ENCODE measurements around the gene SLC29A3.

Gene SLC29A3

DNA sequence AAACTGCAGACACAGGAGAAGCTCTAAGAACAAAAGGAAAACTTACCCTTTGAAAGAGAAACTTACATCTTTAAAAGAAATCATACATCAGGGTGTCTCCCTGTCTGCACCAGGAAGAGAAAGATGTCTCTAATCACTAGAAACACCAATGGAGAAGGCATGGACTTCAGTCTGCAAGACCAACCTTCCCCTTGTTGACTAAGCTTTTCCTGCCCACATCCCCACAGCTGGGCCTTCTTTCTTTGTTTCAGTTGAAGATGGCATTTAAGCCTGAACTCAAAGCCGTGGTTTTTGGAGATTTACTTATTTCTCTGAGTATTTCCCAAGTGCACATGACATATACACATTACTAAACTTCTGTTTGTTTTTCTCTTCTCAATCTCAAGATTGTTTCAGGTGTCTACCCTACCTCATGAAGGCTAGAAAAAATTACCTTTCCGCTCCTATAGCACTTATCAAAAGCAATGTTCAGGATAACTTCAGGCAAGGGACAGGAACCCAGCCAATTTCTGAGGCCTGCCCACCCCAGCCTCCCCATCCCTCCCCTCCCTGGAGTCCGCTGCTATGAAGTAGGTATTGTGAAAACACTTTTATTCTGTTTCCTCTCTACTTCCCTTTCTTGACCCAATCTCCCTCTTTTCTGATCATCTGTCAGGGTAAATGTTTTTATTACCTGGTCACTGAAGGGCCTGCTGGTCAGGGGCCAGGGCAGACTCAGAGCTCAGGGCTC lies 2.8 kb upstream of the SLC29A3 start:
- TF ChIP-seq GATA2 (IDR thresholded peaks at IDR 0.05; ENCODE audit: low read depth, low read length) = no peak
- no peak for TF ChIP-seq GATA3 (IDR thresholded peaks at IDR 0.05; ENCODE audit: low read depth, low read length)

DNA sequence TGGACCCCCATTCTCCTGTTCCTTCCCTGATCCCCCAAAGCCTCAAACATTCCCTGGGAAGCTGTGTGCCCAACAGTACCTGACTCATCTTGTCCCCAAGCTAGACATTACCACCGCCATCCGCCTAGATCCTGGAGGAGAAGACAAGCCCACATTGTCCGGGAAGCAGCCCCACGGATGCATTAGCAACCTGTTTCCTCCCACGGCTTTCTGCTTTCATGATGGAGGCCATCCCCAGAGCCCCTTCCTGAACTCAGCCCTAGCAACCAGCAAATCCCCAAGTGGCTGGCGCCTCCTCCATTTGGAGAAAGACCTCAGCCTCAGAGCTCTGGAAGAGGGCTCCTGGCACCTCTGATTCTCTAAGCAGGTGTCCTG lies 2.3 kb upstream of the SLC29A3 start:
- no peak for TF ChIP-seq GATA2 (IDR thresholded peaks at IDR 0.05; ENCODE audit: low read depth, low read length)
- TF ChIP-seq GATA3 (IDR thresholded peaks at IDR 0.05; ENCODE audit: low read depth, low read length) = no peak

DNA sequence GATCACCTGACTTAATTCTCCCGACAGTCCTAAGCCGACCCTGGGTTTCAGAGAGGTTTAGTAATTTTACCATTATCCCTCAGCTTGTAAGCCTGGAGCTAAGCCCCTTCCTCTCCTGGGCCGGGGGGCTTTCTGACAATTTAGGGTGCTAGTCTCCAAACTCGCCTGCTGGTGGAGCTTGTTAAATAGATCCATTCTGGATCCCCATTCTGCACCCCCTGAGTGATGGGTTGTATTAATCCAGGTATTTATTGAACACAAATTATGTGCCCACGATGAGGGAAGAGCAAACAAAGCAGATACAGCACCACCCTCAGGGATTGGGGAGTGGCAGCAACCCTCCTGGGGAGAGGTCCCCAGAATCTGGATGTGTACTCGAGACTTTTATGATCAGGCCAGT lies 1.3 kb upstream of the SLC29A3 start:
- no peak for TF ChIP-seq GATA2 (IDR thresholded peaks at IDR 0.05; ENCODE audit: low read depth, low read length)

DNA sequence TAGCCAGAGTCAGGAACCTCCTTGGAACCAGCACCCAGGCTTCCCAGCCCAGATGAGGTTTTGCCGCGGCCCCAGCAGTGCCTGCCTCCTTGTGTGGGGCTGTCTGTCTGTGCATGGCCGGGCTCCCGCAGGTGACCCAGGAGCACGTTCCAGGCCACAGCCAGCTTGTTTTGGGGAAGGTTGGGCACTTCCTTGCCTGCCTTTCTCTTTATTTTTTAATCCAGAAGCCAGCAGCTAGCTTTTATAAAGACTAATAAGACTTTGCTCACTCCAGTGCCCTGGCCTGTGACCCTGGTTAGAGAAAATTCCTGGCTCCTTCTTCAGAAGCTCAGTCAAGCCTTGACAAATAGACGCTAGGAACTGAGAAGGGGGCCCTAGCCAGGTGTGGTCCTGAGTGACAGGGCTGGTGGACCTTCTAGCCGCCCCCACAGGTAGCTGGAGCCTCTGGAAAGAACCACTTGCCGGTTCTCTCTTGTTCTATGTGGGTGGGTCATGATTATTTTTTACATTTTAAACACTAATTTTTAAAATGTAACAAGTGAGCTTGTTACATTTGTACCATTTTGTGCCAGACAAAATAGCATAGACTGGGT lies 837 bp downstream of the SLC29A3 start:
- TF ChIP-seq GATA3 (IDR thresholded peaks at IDR 0.05; ENCODE audit: low read depth, low read length) = no peak
- TF ChIP-seq GATA2 (IDR thresholded peaks at IDR 0.05; ENCODE audit: low read depth, low read length) = no peak

DNA sequence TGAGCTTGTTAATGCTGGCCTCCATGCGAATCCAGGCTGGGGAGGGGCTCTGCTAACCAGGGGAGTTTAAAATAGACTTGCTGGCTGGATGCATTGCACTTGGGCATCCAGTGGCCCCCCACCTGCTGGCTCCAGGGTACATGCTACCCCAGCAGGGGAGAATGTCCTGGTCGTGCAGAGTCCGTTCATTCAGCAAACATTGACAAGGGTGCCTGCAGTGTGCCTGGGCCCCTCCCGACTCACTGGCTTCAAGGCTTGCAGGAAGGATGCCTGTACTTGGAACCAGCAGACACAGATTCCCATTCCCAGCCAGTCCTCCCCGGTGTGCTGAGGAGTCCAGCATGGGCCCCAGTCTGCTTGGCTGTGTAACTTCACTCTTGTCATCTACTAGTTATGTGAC lies 1.5 kb downstream of the SLC29A3 start:
- TF ChIP-seq GATA3 (IDR thresholded peaks at IDR 0.05; ENCODE audit: low read depth, low read length) (no peak), GATA2 (IDR thresholded peaks at IDR 0.05; ENCODE audit: low read depth, low read length) (no peak)

DNA sequence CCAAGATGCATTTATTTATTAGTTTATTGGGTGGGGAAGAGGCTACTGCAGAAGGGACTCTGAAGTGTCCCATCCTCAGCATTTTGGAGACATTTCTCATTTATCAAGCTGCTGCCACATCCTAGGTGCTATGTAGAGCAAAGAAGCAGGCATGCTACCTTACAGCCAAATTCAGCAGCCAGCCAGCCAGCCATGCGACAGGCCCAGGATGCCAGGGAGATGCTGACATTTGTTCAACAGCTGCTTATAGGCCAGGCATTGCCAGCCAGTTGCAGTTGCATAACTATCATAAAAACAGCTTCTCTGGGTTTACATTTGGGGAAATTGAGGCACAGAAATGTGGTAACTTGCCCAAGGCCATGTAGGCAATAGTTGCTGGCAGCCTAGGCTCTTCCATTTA lies 2.3 kb downstream of the SLC29A3 start:
- no peak for TF ChIP-seq GATA2 (IDR thresholded peaks at IDR 0.05; ENCODE audit: low read depth, low read length)
- TF ChIP-seq GATA3 (IDR thresholded peaks at IDR 0.05; ENCODE audit: low read depth, low read length) = no peak

DNA sequence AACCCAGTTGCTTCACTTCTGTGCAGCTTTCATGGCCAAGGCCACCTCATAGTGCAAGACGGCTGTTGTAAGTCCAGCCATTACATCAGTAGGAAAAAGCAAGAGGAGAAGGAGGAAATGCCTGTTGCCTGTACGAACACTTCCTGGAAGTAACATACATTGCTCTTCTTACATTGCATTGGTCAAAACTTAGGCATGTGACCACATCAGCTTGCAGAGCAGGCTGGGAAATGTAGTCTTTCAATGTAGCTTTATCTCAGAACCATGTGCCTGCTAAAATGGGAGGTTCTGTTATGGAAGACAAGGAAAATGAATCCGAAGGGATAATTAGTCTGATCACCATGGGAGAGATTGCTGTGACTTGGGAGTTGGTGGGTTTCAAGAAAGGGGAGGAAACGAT lies 4.3 kb downstream of the SLC29A3 start:
- TF ChIP-seq GATA2 (IDR thresholded peaks at IDR 0.05; ENCODE audit: low read depth, low read length) (no peak), GATA3 (IDR thresholded peaks at IDR 0.05; ENCODE audit: low read depth, low read length) (no peak)

DNA sequence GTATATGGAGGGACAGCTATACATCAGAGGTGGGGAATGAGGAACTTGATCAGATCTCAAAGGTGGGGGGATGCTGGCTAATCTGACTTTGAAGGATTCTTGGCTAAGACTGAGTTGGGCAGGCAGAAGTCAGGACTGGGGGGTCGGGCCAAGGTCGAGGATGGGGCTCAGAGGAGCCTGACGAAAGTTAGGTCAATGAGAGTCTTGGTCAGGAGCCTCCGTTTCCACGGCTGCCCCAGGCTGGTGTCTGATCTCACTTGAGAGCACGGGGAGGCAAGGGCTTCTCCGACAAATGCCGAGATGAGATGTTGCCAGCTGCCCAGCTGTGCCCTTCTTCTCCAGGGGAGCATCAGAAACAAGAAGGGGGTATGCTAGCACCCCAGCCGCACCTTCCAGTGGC lies 5.7 kb downstream of the SLC29A3 start:
- TF ChIP-seq GATA3 (IDR thresholded peaks at IDR 0.05; ENCODE audit: low read depth, low read length) = no peak

DNA sequence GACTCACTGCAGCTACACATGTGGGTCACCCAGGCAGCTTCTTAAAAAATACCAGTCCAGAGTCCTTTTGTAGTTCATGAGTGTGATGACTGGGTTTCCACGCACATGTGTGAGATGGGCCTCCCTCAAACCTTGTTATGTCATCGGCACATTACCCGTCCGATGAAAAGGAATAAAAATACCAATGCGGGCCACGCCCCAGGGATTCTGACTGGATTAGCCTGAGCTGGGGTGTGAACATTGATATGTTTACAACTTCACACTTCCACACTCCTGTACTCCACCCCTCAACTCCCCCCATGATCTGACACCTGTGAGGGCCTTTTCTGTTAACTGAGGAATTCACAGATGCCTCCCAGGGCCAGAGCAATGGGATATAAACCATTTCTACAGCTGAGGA lies 6.2 kb downstream of the SLC29A3 start:
- TF ChIP-seq GATA3 (IDR thresholded peaks at IDR 0.05; ENCODE audit: low read depth, low read length) (no peak), GATA2 (IDR thresholded peaks at IDR 0.05; ENCODE audit: low read depth, low read length) (no peak)

DNA sequence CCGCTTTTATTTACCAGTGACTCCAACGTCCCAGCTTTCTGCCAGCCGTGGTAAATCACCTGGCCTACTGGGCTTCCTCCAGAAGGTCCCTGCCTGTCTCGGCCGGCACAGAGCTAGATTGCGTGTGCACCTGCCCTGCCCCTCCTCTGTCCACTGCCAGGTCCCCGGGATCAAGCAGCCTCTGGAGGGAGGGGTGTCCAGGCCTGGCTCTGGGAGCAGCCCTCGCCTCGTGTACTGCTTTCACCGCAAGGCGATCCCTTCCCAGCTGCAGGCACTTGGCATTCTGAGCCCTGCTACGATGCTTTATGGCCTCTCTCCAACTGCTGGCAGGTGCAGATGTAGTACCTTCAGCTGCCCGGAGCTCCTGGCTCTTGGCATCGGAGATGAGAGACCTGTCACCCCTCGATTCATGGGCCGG lies 7.4 kb downstream of the SLC29A3 start:
- TF ChIP-seq GATA2 (IDR thresholded peaks at IDR 0.05; ENCODE audit: low read depth, low read length) = no peak
- no peak for TF ChIP-seq GATA3 (IDR thresholded peaks at IDR 0.05; ENCODE audit: low read depth, low read length)

DNA sequence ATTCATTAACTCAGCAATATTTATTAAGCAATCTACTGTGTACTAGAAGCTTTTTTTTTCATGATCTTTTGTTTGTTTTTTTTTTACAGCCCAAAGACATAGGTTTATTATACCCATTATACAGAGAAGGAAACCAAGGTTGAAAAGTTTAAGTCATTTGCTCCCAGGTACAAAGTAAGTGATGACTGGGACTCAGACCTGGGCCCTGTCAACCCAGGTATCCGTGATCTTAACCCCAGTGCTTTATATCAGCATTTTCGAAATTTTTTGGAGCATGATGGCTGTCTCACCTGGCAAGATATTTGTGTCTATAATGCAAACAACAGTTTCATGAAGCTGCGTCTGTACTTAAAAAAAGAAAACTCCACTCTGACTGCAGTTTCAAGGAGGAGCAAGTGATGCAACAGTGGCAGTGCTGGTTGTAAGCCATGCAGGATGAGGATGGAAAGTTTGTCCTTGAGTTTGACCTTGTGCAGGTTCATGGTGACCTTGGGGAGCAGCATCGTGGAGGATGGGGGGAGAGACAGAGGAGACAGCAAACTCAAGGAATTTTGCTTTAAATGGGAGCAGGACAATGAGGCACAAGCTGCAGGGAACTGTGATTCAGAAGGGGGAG lies 11.8 kb downstream of the SLC29A3 start:
- no peak for TF ChIP-seq GATA3 (IDR thresholded peaks at IDR 0.05; ENCODE audit: low read depth, low read length)
- TF ChIP-seq GATA2 (IDR thresholded peaks at IDR 0.05; ENCODE audit: low read depth, low read length) = no peak

DNA sequence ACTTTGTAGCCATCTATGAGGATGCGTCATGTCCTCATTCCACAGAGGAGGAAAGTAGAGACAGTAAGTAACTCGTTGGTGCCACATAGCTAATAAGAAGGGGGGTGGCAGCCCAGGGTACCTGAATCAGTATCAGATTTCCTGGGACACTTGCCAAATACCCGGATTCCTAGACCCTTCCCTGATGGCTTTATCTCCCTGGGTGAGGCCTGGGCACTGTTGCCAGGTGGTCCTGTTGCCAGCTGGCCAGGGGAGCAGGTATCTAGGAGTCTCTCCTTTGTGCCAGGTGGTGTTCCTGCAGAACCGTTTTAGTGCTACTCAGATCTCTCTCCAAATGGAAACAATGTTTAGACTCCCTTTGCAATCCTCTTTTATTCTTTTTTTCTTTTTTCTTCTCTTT lies 12.7 kb downstream of the SLC29A3 start:
- TF ChIP-seq GATA3 (IDR thresholded peaks at IDR 0.05; ENCODE audit: low read depth, low read length) = no peak
- no peak for TF ChIP-seq GATA2 (IDR thresholded peaks at IDR 0.05; ENCODE audit: low read depth, low read length)

DNA sequence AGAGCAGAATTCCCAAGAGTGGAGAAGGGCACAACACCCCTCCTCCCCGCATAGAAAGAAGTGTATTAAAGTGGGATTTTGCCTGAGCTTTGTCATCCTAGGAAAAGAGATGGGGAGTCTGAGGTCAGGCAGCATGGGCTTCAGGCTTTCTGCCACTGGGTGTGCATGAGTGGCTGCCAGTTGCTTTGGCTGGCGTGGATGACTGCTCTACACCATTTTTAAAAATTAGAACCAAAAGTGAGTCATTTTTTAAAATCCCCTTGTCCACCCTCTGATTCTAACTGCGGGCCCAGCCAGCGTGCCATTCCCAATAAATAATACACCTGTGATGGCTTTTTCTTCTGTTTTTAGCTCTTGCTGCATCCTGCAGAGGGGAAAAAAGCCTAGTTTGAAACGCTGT lies 13.4 kb downstream of the SLC29A3 start:
- TF ChIP-seq GATA2 (IDR thresholded peaks at IDR 0.05; ENCODE audit: low read depth, low read length) = no peak
- no peak for TF ChIP-seq GATA3 (IDR thresholded peaks at IDR 0.05; ENCODE audit: low read depth, low read length)

DNA sequence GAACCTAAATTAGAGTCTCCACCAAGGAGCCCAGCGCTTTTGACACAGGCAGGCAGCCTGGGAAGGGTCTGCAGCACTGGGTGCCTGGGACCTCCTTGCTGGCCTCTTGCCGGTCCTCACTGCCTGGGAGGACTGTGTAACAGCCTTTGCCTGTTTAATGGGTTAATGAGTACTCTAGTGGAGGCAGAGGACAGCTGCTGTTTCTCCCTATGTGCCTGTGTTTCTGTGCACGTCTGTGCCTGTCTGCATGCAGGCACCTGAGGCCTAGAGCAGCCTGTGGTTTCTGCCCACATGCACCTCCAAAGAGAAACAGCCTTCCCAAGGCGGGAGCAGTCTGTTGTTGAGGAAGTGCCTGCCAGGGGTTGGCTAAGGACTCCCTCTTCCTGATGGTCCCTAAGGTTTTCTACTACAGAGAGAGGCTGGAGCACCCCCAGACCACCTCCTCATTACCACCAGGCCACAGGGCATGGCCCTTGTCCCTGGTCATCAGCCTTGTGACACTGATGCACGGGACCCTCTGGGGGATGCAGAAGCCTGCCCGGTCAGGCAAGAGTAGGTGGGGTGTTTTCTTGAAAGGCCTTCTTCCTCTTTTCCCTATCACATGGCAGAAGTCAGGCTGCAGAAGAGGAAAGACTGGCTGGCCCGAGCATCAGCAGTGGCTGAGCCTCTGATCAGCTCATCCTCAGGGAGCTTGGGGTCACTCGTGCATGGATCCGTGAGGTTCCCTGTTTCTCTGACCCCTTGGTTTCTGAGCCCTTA lies 14.2 kb downstream of the SLC29A3 start:
- TF ChIP-seq GATA2 (IDR thresholded peaks at IDR 0.05; ENCODE audit: low read depth, low read length) (no peak), GATA3 (IDR thresholded peaks at IDR 0.05; ENCODE audit: low read depth, low read length) (no peak)
